HEK293 (cell line): Measurements from ENCODE around the gene CDC42SE2.

Experiments used
- CTCF ChIA-PET: fragments of 350-600 bp; formaldehyde crosslinking; extraction: SDS; loops from one replicate; lab custom pipeline; 2021; ENCODE audit warnings: antibody characterized with exemption; lab: Yijun Ruan, JAX
- POLR2A ChIA-PET: fragments of 300-600 bp; formaldehyde crosslinking; extraction: SDS; loops from one replicate; lab custom pipeline; 2020; ENCODE audit warnings: antibody characterized with exemption, inconsistent platforms; lab: Yijun Ruan, JAX
- H3K27ac ChIP-seq: fragments of 200-500 bp; sonication (Bioruptor generic); 2 replicates; pipeline ENCODE4 v1.5.1; 2014; ENCODE audit warnings: low read depth, low read length, control low read depth, inconsistent platforms; ENCODE audit errors: extremely low read depth
- H3K36me3 ChIP-seq, 2 experiments: fragments of 200-500 bp in 1 of 2; sonication (Bioruptor generic) in 1 of 2; 1 replicate in 1 of 2; 2 replicates in 1 of 2; pipeline ENCODE4 v1.5.1; 2014 to 2017; ENCODE audit warnings: inconsistent platforms in 2 of 2, low read length in 2 of 2; ENCODE audit not compliant: control insufficient read depth in 2 of 2, insufficient read depth in 1 of 2
- H3K4me1 ChIP-seq: fragments of 200-500 bp; sonication (Bioruptor generic); 2 replicates; pipeline ENCODE4 v1.5.1; 2014; ENCODE audit warnings: mild to moderate bottlenecking, low read length, inconsistent platforms; ENCODE audit not compliant: control insufficient read depth, insufficient read depth
- H3K4me3 ChIP-seq: 2 replicates; pipeline ENCODE4 v1.5.1; 2011; ENCODE audit warnings: low read depth, mild to moderate bottlenecking, control low read depth, low read length, moderate library complexity
- H3K9me3 ChIP-seq: fragments of 200-500 bp; sonication (Bioruptor generic); 2 replicates; pipeline ENCODE4 v1.5.1; 2014; ENCODE audit warnings: low read depth, low read length, inconsistent platforms; ENCODE audit not compliant: control insufficient read depth, insufficient read depth
- PRDM10 ChIP-seq: fragments of 450-650 bp; formaldehyde crosslinking; IDR thresholded peaks from 2 replicates; pipeline ENCODE4 v1.5.1; 2016; ENCODE audit warnings: missing biosample characterization, missing genetic modification characterization
- YY2 ChIP-seq: fragments of 450-650 bp; formaldehyde crosslinking; IDR thresholded peaks from 2 replicates; pipeline ENCODE4 v1.5.1; 2016; ENCODE audit warnings: missing biosample characterization, missing genetic modification characterization
- ZBTB8A ChIP-seq: fragments of 450-650 bp; formaldehyde crosslinking; IDR thresholded peaks from 2 replicates; pipeline ENCODE4 v1.5.1; 2016; ENCODE audit warnings: missing biosample characterization, missing genetic modification characterization
- ZNF175 ChIP-seq: fragments of 450-650 bp; formaldehyde crosslinking; IDR thresholded peaks from 2 replicates; pipeline ENCODE4 v1.5.1; 2016; ENCODE audit warnings: missing biosample characterization, missing genetic modification characterization
- ZNF184 ChIP-seq: fragments of 450-650 bp; IDR thresholded peaks from 2 replicates; pipeline ENCODE4 v1.5.1; 2018; ENCODE audit warnings: missing biosample characterization, mild to moderate bottlenecking, missing genetic modification characterization
- ZNF214 ChIP-seq: fragments of 450-650 bp; formaldehyde crosslinking; IDR thresholded peaks from 2 replicates; pipeline ENCODE4 v1.5.1; 2017; ENCODE audit warnings: missing biosample characterization, mild to moderate bottlenecking, missing genetic modification characterization, borderline replicate concordance
- ZNF239 ChIP-seq: fragments of 450-650 bp; formaldehyde crosslinking; IDR thresholded peaks from 2 replicates; pipeline ENCODE4 v1.5.1; 2016; ENCODE audit warnings: missing biosample characterization, missing genetic modification characterization
- ZNF302 ChIP-seq: fragments of 450-650 bp; formaldehyde crosslinking; IDR thresholded peaks from 2 replicates; pipeline ENCODE4 v1.5.1; 2016; ENCODE audit warnings: missing biosample characterization, missing genetic modification characterization, low read depth
- ZNF311 ChIP-seq: fragments of 450-650 bp; formaldehyde crosslinking; IDR thresholded peaks from 2 replicates; pipeline ENCODE4 v1.5.1; 2017; ENCODE audit warnings: missing biosample characterization, missing genetic modification characterization, borderline replicate concordance
- ZNF518A ChIP-seq: fragments of 450-650 bp; formaldehyde crosslinking; conservative IDR thresholded peaks from 2 replicates; pipeline ENCODE4 v1.5.1; 2016; ENCODE audit warnings: low read depth, missing biosample characterization, missing genetic modification characterization
- ZNF521 ChIP-seq: fragments of 450-650 bp; formaldehyde crosslinking; IDR thresholded peaks from 2 replicates; pipeline ENCODE4 v1.5.1; 2017; ENCODE audit warnings: missing biosample characterization, mild to moderate bottlenecking, missing genetic modification characterization
- ZNF707 ChIP-seq: fragments of 450-650 bp; formaldehyde crosslinking; IDR thresholded peaks from 2 replicates; pipeline ENCODE4 v1.5.1; 2016; ENCODE audit warnings: missing biosample characterization, missing genetic modification characterization
- ZNF747 ChIP-seq: fragments of 450-650 bp; formaldehyde crosslinking; IDR thresholded peaks from 2 replicates; pipeline ENCODE4 v1.5.1; 2016; ENCODE audit warnings: missing biosample characterization, missing genetic modification characterization
- ZNF843 ChIP-seq: fragments of 450-650 bp; formaldehyde crosslinking; IDR thresholded peaks from 2 replicates; pipeline ENCODE4 v1.5.1; 2016; ENCODE audit warnings: missing biosample characterization, missing genetic modification characterization
- TF ChIP-seq, protein P1 (sequence below): fragments of 450-650 bp; formaldehyde crosslinking; IDR thresholded peaks from 2 replicates; pipeline ENCODE4 v1.5.1; 2016; ENCODE audit warnings: missing biosample characterization, missing genetic modification characterization

Gene CDC42SE2

GRCh38 chr5:131322926-131323325 is 59.1 kb downstream of the CDC42SE2 start:
- Histone ChIP-seq H3K9me3 (no peaks in the 10 kb centered on the region), H3K36me3 (peaks cover 0 to 5% of the 10 kb centered on the region in 2 experiments; a peak in 2 of 3 replicates), H3K4me1 (peaks cover 11% of the 10 kb centered on the region), H3K27ac (no peak overlapping the region), H3K4me3 (no peak overlapping the region)
- CTCF ChIA-PET: interaction anchor here (0.6 kb wide), 1 partner anchor 171 kb away, joined by 3 read pairs; no protein-coding TSS in a partner anchor
- POLR2A ChIA-PET: interaction anchor here (0.7 kb wide), 1 partner anchor 86 kb away, joined by 10 read pairs; no protein-coding TSS in a partner anchor
- TF ChIP-seq YY2 (tag by site-specific recombination) (no peak), ZNF747 (no peak), ZNF518A (tag by site-specific recombination) (no peak), ZNF707 (tag by site-specific recombination) (no peak), ZNF214 (no peak), ZNF311 (tag by site-specific recombination) (no peak), ZNF302 (tag by site-specific recombination) (no peak), ZNF175 (tag by site-specific recombination) (no peak), ZBTB8A (tag by site-specific recombination) (no peak), ZNF184 (tag by site-specific recombination) (no peak), PRDM10 (tag by site-specific recombination) (no peak), ZNF843 (no peak), ZNF521 (no peak), ZNF239 (tag by site-specific recombination) (no peak)
- TF ChIP-seq, protein P1, sequence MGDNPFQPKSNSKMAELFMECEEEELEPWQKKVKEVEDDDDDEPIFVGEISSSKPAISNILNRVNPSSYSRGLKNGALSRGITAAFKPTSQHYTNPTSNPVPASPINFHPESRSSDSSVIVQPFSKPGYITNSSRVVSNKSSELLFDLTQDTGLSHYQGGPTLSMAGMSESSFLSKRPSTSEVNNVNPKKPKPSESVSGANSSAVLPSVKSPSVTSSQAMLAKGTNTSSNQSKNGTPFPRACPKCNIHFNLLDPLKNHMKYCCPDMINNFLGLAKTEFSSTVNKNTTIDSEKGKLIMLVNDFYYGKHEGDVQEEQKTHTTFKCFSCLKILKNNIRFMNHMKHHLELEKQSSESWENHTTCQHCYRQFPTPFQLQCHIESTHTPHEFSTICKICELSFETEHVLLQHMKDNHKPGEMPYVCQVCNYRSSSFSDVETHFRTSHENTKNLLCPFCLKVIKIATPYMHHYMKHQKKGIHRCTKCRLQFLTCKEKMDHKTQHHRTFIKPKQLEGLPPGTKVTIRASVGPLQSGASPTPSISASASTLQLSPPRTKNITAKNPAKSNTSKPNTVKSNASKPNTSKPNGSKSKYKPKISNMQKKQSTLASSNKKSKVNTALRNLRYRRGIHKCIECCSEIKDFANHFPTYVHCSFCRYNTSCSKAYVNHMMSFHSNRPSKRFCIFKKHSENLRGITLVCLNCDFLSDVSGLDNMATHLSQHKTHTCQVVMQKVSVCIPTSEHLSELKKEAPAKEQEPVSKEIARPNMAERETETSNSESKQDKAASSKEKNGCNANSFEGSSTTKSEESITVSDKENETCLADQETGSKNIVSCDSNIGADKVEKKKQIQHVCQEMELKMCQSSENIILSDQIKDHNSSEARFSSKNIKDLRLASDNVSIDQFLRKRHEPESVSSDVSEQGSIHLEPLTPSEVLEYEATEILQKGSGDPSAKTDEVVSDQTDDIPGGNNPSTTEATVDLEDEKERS: no peak
